Umbilical cord (tissue), 2 donors: Measurements from ENCODE around the gene KCNK17. TPM values are rescaled to one million over a fixed set of nuclear protein-coding genes. Genes with fewer than 3 reads are reported as not detected.

Experiments
- DNase-seq: peaks from one replicate; pipeline ENCODE4 v3.0.0-alpha.2; 2015; ENCODE audit warnings: low spot score
- total RNA-seq: library from RNA; depleted of rRNA; stranded (reverse); fragments of >200 nt; gene quantifications from one replicate; pipeline ENCODE4 v1.2.3, GENCODE V29; 2014; ENCODE audit warnings: low replicate concordance; ENCODE audit not compliant: insufficient read depth

Gene KCNK17
- total RNA-seq, 1 donor from 2014 or later: 0.96 TPM

GRCh38 chr6:39338397-39338796 is 24.2 kb upstream of the KCNK17 start:
- DNase-seq: no peak

GRCh38 chr6:39335780-39336545 is 21.7 kb upstream of the KCNK17 start:
- DNase-seq: no peak

- no peak for DNase-seq
These were observed 19.6 kb upstream of the KCNK17 start for GRCh38 chr6:39333644-39334438.

GRCh38 chr6:39330476-39330875 is 16.3 kb upstream of the KCNK17 start:
- DNase-seq: no peak

GRCh38 chr6:39330057-39330456 is 15.8 kb upstream of the KCNK17 start:
- peak; percentile 24 for DNase-seq

- DNase-seq: no peak
These were observed 13.8 kb upstream of the KCNK17 start for GRCh38 chr6:39328066-39328465.

- no peak for DNase-seq
These were observed 13.3 kb upstream of the KCNK17 start for GRCh38 chr6:39327507-39327906.

GRCh38 chr6:39322306-39322850 is 8.2 kb upstream of the KCNK17 start, which contains the start of gene KCNK16:
KCNK16 (minus strand) TSS chr6:39322702; CDS start chr6:39322540, 162 bp downstream.
- no peak for DNase-seq

- DNase-seq: no peak
These were observed 7.5 kb upstream of the KCNK17 start for GRCh38 chr6:39321761-39322160.

GRCh38 chr6:39320363-39320984 is 6.3 kb upstream of the KCNK17 start:
- DNase-seq: no peak

- no peak for DNase-seq
These were observed 5.6 kb upstream of the KCNK17 start for GRCh38 chr6:39319621-39320362.

GRCh38 chr6:39317256-39317655 is 3.0 kb upstream of the KCNK17 start:
- DNase-seq: no peak

- no peak for DNase-seq
These were observed 520 bp downstream of the KCNK17 start for GRCh38 chr6:39313526-39314272.

- DNase-seq: no peak
These were observed 1.2 kb downstream of the KCNK17 start for GRCh38 chr6:39312912-39313525.

GRCh38 chr6:39310542-39310941 is 3.7 kb downstream of the KCNK17 start:
- DNase-seq: no peak

GRCh38 chr6:39309942-39310531 is 4.2 kb downstream of the KCNK17 start:
- DNase-seq: peak; percentile 43

- DNase-seq: no peak
These were observed 6.8 kb downstream of the KCNK17 start for GRCh38 chr6:39307462-39307861.

- no peak for DNase-seq
These were observed 9.3 kb downstream of the KCNK17 start for GRCh38 chr6:39304951-39305350.

- DNase-seq: no peak
These were observed 10.6 kb downstream of the KCNK17 start for GRCh38 chr6:39303425-39304153.
